PFSK-1 (cell line): Measurements from ENCODE around the gene NECTIN4.

Source experiments
- FOXP2 ChIP-seq: optimal IDR thresholded peaks from 2 replicates; pipeline ENCODE3; 2011; ENCODE audit warnings: borderline replicate concordance, control low read depth, inconsistent platforms; ENCODE audit not compliant: insufficient read depth; ENCODE audit errors: extremely low read length, extremely low read depth
- POLR2AphosphoS5 ChIP-seq: IDR thresholded peaks from 2 replicates; pipeline ENCODE4 v1.6.1; 2012; ENCODE audit warnings: low read depth, mild to moderate bottlenecking, control low read depth, low read length, moderate library complexity
- REST ChIP-seq, 2 experiments: IDR thresholded peaks; 2 replicates each; pipeline versions ENCODE4 v1.6.1 to v1.8.0; 2011 to 2012; ENCODE audit warnings: low read depth in 2 of 2, low read length in 2 of 2, control low read depth in 1 of 2, inconsistent platforms in 1 of 2, mild to moderate bottlenecking in 1 of 2, moderate library complexity in 1 of 2; ENCODE audit not compliant: insufficient read depth in 1 of 2
- SIN3A ChIP-seq: IDR thresholded peaks from 2 replicates; pipeline ENCODE4 v1.6.1; 2012; ENCODE audit warnings: mild to moderate bottlenecking, low read length, moderate library complexity, borderline replicate concordance; ENCODE audit not compliant: insufficient read depth
- TAF1 ChIP-seq: IDR thresholded peaks from 2 replicates; pipeline ENCODE4 v1.6.1; 2012; ENCODE audit warnings: low read length, control low read depth, borderline replicate concordance; ENCODE audit not compliant: insufficient read depth

The NECTIN4 gene

GRCh38 chr1:161117759-161118581 lies 28.6 kb upstream of the NECTIN4 start, which contains the start of the genes NIT1 and PFDN2:
Gene NIT1, plus strand, starts transcription at chr1:161118105. Its CDS starts 72 bp downstream, at chr1:161118177.
Gene PFDN2, minus strand, starts transcription at chr1:161118037. Its CDS starts 11 bp downstream, at chr1:161118026.
- TF ChIP-seq FOXP2 (peak; percentile 97), POLR2AphosphoS5 (peak; percentile 95), TAF1 (peak; percentile 98), SIN3A (peak; percentile 77; the same call in 1 of the 2 replicates), REST (IDR thresholded peaks at IDR 0.05; ENCODE audit: insufficient read depth in 1 of 2, low read depth in 2 of 2, low read length in 2 of 2) (peak; percentile 24 to 60; a peak in 3 of 4 replicates)

- 0 out of 2 replicates have a peak, but pooled peaks have one; percentile 7 for TF ChIP-seq POLR2AphosphoS5
- no peak for TF ChIP-seq REST (IDR thresholded peaks at IDR 0.05; ENCODE audit: insufficient read depth in 1 of 2, low read depth in 2 of 2, low read length in 2 of 2)
Observed at GRCh38 chr1:161115132-161115711, 25.9 kb upstream of the NECTIN4 start.

GRCh38 chr1:161114556-161114955 lies 25.2 kb upstream of the NECTIN4 start:
- TF ChIP-seq FOXP2 (no peak), SIN3A (no peak), REST (IDR thresholded peaks at IDR 0.05; ENCODE audit: insufficient read depth in 1 of 2, low read depth in 2 of 2, low read length in 2 of 2) (no peak), POLR2AphosphoS5 (no peak), TAF1 (no peak)

- TF ChIP-seq SIN3A (no peak), FOXP2 (no peak), TAF1 (no peak), REST (IDR thresholded peaks at IDR 0.05; ENCODE audit: insufficient read depth in 1 of 2, low read depth in 2 of 2, low read length in 2 of 2) (no peak), POLR2AphosphoS5 (no peak)
Observed at GRCh38 chr1:161113915-161114314, 24.6 kb upstream of the NECTIN4 start.

- TF ChIP-seq POLR2AphosphoS5 (no peak), FOXP2 (no peak), REST (IDR thresholded peaks at IDR 0.05; ENCODE audit: insufficient read depth in 1 of 2, low read depth in 2 of 2, low read length in 2 of 2) (no peak), SIN3A (no peak)
Observed at GRCh38 chr1:161111527-161111926, 22.2 kb upstream of the NECTIN4 start.
